VCaP (cell line): Measurements from ENCODE around the gene FAM170B.

ENCODE experiments used
- H3K27ac ChIP-seq: fragments of 450-650 bp; 2 replicates; pipeline ENCODE4 v1.5.1; 2017
- CTCF ChIP-seq: fragments of 450-650 bp; conservative IDR thresholded peaks from 2 replicates; pipeline ENCODE4 v1.5.1; 2017; ENCODE audit warnings: mild to moderate bottlenecking, moderate library complexity

FAM170B gene

GRCh38 chr10:49150426-49150825 lies 16.6 kb upstream of the FAM170B start:
- H3K27ac ChIP-seq = no peak overlapping the region
- TF ChIP-seq CTCF = no peak

GRCh38 chr10:49149881-49150280 lies 16.1 kb upstream of the FAM170B start:
- H3K27ac ChIP-seq = no peak overlapping the region
- no peak for TF ChIP-seq CTCF

- no peak overlapping the region for H3K27ac ChIP-seq
- TF ChIP-seq CTCF = no peak
Observed at GRCh38 chr10:49144058-49144720, 10.4 kb upstream of the FAM170B start.

- no peak for TF ChIP-seq CTCF
- H3K27ac ChIP-seq = no peak overlapping the region
Observed at GRCh38 chr10:49143249-49143648, 9.4 kb upstream of the FAM170B start.

GRCh38 chr10:49141541-49142332 lies 7.9 kb upstream of the FAM170B start:
- TF ChIP-seq CTCF = no peak
- H3K27ac ChIP-seq = no peak overlapping the region

- no peak overlapping the region for H3K27ac ChIP-seq
Observed at GRCh38 chr10:49140304-49141177, 6.7 kb upstream of the FAM170B start.

More at GRCh38 chr10:49140304-49141177, 6.7 kb upstream of the FAM170B start:
- TF ChIP-seq CTCF = no peak
